K562 (cell line): ENCODE results near the gene ENDOU. TPM values are rescaled to one million over a fixed set of nuclear protein-coding genes. Genes with fewer than 3 reads are reported as not detected.

Source experiments
- CBFB ChIP-seq: sonication (generic); formaldehyde crosslinking; IDR thresholded peaks from 2 replicates; pipeline ENCODE4 v1.4.0; 2020; ENCODE audit warnings: mild to moderate bottlenecking, missing genetic modification reagents
- CCAR2 ChIP-seq: fragments of 200-400 bp; formaldehyde crosslinking; IDR thresholded peaks from 2 replicates; pipeline ENCODE4 v1.6.1; 2017; ENCODE audit warnings: mild to moderate bottlenecking, low read depth, low read length
- GTF2E2 ChIP-seq: fragments of 200-800 bp; sonication (Bioruptor generic); IDR thresholded peaks from 2 replicates; pipeline ENCODE4 v1.6.1; 2016; ENCODE audit warnings: missing genetic modification characterization, missing compliant biosample characterization
- KAT7 ChIP-seq: sonication (generic); formaldehyde crosslinking; IDR thresholded peaks from 2 replicates; pipeline ENCODE4 v1.8.0; 2022; ENCODE audit warnings: missing genetic modification reagents, mild to moderate bottlenecking, borderline replicate concordance
- NFIX ChIP-seq: fragments of 250-450 bp; sonication (Bioruptor Pico); IDR thresholded peaks from 2 replicates; pipeline ENCODE4 v1.4.0; 2020; ENCODE audit warnings: low read depth, mild to moderate bottlenecking, moderate library complexity
- PCBP1 ChIP-seq: fragments of 200-400 bp; formaldehyde crosslinking; IDR thresholded peaks from 2 replicates; pipeline ENCODE4 v1.6.1; 2018; ENCODE audit warnings: mild to moderate bottlenecking, low read depth, low read length; ENCODE audit not compliant: poor library complexity, severe bottlenecking
- PHB2 ChIP-seq: fragments of 450-650 bp; IDR thresholded peaks from 2 replicates; pipeline ENCODE4 v1.6.1; 2017; ENCODE audit warnings: low read depth
- SMAD4 ChIP-seq: fragments of 250-450 bp; sonication (Bioruptor Pico); conservative IDR thresholded peaks from 2 replicates; pipeline ENCODE4 v1.8.0; 2021; ENCODE audit warnings: inconsistent platforms, mild to moderate bottlenecking, moderate library complexity
- ZBTB17 ChIP-seq: fragments of 450-650 bp; formaldehyde crosslinking; IDR thresholded peaks from 2 replicates; pipeline ENCODE4 v1.4.0; 2020; ENCODE audit warnings: mild to moderate bottlenecking
- ZNF12 ChIP-seq: sonication (generic); formaldehyde crosslinking; IDR thresholded peaks from 2 replicates; pipeline ENCODE4 v1.4.0; 2020; ENCODE audit warnings: mild to moderate bottlenecking, missing genetic modification reagents
- ZNF232 ChIP-seq: sonication (generic); formaldehyde crosslinking; IDR thresholded peaks from 2 replicates; pipeline ENCODE4 v1.8.0; 2022; ENCODE audit warnings: mild to moderate bottlenecking, missing genetic modification reagents
- ZNF318 ChIP-seq, 2 experiments: fragments of 450-650 bp; IDR thresholded peaks; 2 replicates each; pipeline ENCODE4 v1.6.1; 2016; ENCODE audit warnings: mild to moderate bottlenecking in 2 of 2, borderline replicate concordance in 1 of 2, low read depth in 1 of 2, moderate library complexity in 1 of 2
- ZNF586 ChIP-seq: fragments of 450-650 bp; formaldehyde crosslinking; conservative IDR thresholded peaks from 2 replicates; pipeline ENCODE4 v1.4.0; 2020; ENCODE audit warnings: mild to moderate bottlenecking, moderate library complexity
- ZNF696 ChIP-seq: fragments of 250-450 bp; sonication (Bioruptor Pico); conservative IDR thresholded peaks from 2 replicates; pipeline ENCODE4 v1.4.0; 2020; ENCODE audit warnings: mild to moderate bottlenecking, moderate library complexity
- polyA plus RNA-seq, 8 experiments: library from polyadenylated mRNA; depleted of rRNA in 4 of 8; stranded (reverse) in 5 of 8; unstranded in 3 of 8; fragments of >200 nt; fragmentation: Nextera tagmentation in 2 of 8; fragmentation: Illumina TruSeq in 1 of 8; extraction: Ambion mirVana in 2 of 8; extraction: Trizol in 1 of 8; gene quantifications; 2 replicates each; pipeline versions ENCODE4 v1.2.1 to v1.2.3, GENCODE V29; 2011 to 2014; ENCODE audit warnings: inconsistent platforms in 1 of 8, missing spikeins in 1 of 8
- total RNA-seq, 7 experiments: library from RNA; depleted of rRNA in 6 of 7; stranded (reverse); fragments of >200 nt in 6 of 7; fragmentation: Illumina TruSeq in 2 of 7; extraction: Trizol in 2 of 7; gene quantifications; 2 replicates each; pipeline versions ENCODE4 v1.2.1 to v1.2.3, GENCODE V29; 2011 to 2021; ENCODE audit warnings: low replicate concordance in 1 of 7
- TF ChIP-seq, protein P1 (sequence below): IDR thresholded peaks from 2 replicates; pipeline ENCODE4 v1.6.1; 2012; ENCODE audit warnings: low read depth, low read length, improper control_type of control experiment, borderline replicate concordance
- TF ChIP-seq, protein P2 (sequence below): fragments of 200-800 bp; sonication (Bioruptor generic); IDR thresholded peaks from 2 replicates; pipeline ENCODE4 v1.6.1; 2017; ENCODE audit warnings: missing genetic modification characterization, missing compliant biosample characterization

Gene ENDOU
- total and polyA plus RNA-seq, 9 of the 15 experiments (the other 6 are each of a cell fraction or from before 2014, with no cell fraction given) = 0.03 TPM; not detected in 8

DNA sequence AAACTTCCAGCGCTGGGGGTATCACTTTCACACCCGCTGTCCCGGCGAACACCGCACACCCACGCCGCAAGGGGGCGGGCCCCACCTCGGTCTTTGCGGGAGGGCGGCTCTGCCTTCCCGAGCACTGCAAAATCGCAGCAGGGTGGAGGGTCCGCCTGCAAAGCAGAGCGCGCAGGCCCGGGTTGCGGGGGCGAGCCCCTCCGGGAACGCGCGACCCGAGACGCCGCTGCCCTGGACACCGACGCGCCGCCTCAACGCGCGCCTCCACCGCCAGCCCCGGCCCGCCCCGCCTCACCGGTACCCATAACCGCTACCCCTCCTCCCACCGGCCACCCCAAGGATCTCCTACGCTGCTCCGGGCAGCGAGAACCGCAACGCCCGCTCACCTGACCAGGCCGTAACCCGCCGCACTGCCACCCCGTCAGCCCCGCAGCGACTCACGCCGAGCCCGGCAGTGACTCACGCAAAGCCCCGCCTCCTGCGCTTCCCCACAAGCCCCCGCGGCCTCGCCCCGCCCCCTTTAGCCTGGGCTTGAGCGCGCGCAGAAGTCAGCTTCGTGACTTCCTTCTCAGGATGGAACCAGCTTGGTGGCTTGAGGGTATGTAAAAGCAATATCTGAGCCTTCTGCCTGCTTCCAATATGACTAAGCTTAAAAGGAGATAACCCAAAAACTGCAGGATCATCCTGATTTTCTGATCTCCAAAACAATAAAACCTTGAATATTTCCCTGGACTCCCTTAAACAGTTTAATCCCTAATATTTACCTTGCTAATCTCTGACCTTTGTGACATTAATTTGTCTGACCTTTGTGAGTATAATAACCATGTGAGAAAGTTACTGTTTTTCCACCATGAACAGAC lies 19.5 kb downstream of the ENDOU start, which contains the start of gene RPAP3 (continued):
- TF ChIP-seq ZNF318 (IDR thresholded peaks at IDR 0.05; ENCODE audit: borderline replicate concordance in 1 of 2, low read depth in 1 of 2) = no peak
- no peak for TF ChIP-seq CBFB (CRISPR knock-in tag)
- TF ChIP-seq ZNF12 (CRISPR knock-in tag) = no peak
- no peak for TF ChIP-seq ZNF696 (CRISPR knock-in tag)
- TF ChIP-seq, protein P1, sequence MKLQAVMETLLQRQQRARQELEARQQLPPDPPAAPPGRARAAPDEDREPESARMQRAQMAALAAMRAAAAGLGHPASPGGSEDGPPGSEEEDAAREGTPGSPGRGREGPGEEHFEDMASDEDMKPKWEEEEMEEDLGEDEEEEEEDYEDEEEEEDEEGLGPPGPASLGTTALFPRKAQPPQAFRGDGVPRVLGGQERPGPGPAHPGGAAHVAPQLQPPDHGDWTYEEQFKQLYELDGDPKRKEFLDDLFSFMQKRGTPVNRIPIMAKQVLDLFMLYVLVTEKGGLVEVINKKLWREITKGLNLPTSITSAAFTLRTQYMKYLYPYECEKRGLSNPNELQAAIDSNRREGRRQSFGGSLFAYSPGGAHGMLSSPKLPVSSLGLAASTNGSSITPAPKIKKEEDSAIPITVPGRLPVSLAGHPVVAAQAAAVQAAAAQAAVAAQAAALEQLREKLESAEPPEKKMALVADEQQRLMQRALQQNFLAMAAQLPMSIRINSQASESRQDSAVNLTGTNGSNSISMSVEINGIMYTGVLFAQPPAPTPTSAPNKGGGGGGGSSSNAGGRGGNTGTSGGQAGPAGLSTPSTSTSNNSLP = no peak
- peak; percentile 85; the same call in 1 of the 2 replicates for TF ChIP-seq GTF2E2 (tag)
- TF ChIP-seq ZNF232 = no peak
- TF ChIP-seq ZBTB17 = peak; percentile 56; the same call in 1 of the 2 replicates
- no peak for TF ChIP-seq ZNF586 (CRISPR knock-in tag)
- TF ChIP-seq KAT7 (CRISPR knock-in tag) = no peak
- TF ChIP-seq SMAD4 (CRISPR knock-in tag) = peak; percentile 58
- no peak for TF ChIP-seq NFIX (CRISPR knock-in tag)
- no peak for TF ChIP-seq PCBP1
- TF ChIP-seq CCAR2 = no peak
- TF ChIP-seq PHB2 = no peak
- TF ChIP-seq, protein P2, sequence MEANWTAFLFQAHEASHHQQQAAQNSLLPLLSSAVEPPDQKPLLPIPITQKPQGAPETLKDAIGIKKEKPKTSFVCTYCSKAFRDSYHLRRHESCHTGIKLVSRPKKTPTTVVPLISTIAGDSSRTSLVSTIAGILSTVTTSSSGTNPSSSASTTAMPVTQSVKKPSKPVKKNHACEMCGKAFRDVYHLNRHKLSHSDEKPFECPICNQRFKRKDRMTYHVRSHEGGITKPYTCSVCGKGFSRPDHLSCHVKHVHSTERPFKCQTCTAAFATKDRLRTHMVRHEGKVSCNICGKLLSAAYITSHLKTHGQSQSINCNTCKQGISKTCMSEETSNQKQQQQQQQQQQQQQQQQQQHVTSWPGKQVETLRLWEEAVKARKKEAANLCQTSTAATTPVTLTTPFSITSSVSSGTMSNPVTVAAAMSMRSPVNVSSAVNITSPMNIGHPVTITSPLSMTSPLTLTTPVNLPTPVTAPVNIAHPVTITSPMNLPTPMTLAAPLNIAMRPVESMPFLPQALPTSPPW (CRISPR knock-in tag) = peak; percentile 79
